GM18519 (cell line): ENCODE results near the gene CEP135.
"Not testable (repeated sequence)": the region's sequence is repeated elsewhere in the genome, so short reads cannot be mapped to it uniquely, and the experiment has no call there.

Source experiments
- ATAC-seq: cut with Tn5 transposase; IDR thresholded peaks from one replicate; pipeline ENCODE4 v1.9.1; 2021; ENCODE audit warnings: mild to moderate bottlenecking, moderate library complexity; ENCODE audit not compliant: unreplicated experiment, low FRiP score

The CEP135 gene

GRCh38 chr4:56066493-56066892 lies 117.7 kb downstream of the CEP135 start:
- ATAC-seq = no peak

GRCh38 chr4:56067826-56068225 lies 119.1 kb downstream of the CEP135 start:
- ATAC-seq = no peak

GRCh38 chr4:56072730-56073129 lies 124.0 kb downstream of the CEP135 start:
- not testable (repeated sequence) for ATAC-seq

- ATAC-seq = no peak
These were observed 128.9 kb downstream of the CEP135 start for GRCh38 chr4:56077676-56078075.

- ATAC-seq = no peak
These were observed 130.1 kb downstream of the CEP135 start for GRCh38 chr4:56078866-56079265.

- ATAC-seq = no peak
These were observed 131.6 kb downstream of the CEP135 start for GRCh38 chr4:56080384-56080783.

GRCh38 chr4:56082829-56083228 lies 134.1 kb downstream of the CEP135 start:
- ATAC-seq = no peak
